Pulmonary artery endothelial cell (primary cell): ENCODE measurements around the gene ERVH48-1. TPM values are rescaled to one million over a fixed set of nuclear protein-coding genes. Genes with fewer than 3 reads are reported as not detected.
A peak's percentile ranks its signal among the peaks of the same experiment; 100 is the strongest.
"Not testable (repeated sequence)": the region's sequence is repeated elsewhere in the genome, so short reads cannot be mapped to it uniquely, and the experiment has no call there.

Source experiments
- DNase-seq: peaks from one replicate; pipeline ENCODE4 v3.0.0-alpha.2; 2011; ENCODE audit warnings: low read depth, low spot score
- total RNA-seq: library from RNA; depleted of rRNA; stranded (reverse); fragments of >200 nt; gene quantifications from 2 replicates; pipeline ENCODE4 v1.2.3, GENCODE V29; 2014

The ERVH48-1 gene
- total RNA-seq, 1 donor from 2014 or later: not detected

DNA sequence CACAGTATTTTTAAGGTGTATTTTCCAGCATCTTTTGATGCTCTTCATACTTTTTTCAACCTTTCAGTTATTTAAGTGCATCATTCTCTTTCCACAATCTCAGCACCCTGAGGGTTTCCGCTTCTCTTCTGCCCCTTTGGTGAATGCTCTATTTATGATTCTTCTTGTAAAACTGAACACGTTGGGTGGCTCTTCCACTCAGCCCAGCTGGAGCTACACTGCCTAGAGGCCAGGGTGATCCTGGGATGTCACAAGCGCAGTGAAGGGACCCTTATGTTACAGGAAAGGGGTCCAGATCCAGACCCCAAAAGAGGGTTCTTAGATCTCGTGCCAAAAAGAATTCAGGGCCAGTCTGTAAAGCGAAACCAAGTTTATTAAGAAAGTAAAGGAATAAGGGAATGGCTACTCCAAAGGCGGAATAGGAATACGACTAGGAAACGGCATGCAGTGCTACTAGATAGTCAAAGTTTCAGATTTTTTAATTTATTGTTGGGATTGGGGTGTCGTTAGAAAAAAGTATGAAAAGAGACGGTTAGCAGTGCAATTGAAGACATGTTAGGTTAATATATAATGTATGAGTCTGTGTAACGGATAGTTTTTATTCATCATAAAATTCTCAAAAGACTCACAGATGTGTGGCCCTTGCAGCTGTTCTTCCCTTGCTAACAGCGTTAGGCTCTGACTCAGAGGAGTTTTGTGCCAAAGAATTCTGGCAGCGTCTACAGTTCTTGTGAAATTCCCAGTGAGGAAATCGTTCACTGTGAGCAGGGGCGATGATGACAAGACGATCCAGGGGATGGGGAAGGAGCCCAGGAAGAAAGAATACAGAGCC lies 14.4 kb upstream of the ERVH48-1 start:
- DNase-seq: peak; percentile 69

DNA sequence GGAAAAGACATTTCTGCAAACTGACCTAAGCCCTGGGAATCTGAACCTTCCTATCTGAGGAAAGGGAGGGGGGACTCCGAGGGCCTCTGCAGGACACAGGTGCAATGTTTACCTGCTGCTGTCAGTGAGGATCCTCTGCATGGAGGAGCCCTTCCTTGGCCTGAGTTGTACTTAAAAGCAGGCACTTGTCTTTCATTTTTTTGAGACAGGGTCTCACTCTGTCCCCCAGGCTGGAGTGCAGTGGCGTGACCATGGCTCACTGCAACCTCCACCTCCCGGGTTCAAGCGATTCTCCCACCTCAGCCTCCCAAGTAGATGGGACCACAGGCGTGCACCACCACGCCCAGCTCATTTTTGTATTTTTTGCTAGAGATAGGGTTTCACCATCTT lies 13.2 kb upstream of the ERVH48-1 start:
- not testable (repeated sequence) for DNase-seq

DNA sequence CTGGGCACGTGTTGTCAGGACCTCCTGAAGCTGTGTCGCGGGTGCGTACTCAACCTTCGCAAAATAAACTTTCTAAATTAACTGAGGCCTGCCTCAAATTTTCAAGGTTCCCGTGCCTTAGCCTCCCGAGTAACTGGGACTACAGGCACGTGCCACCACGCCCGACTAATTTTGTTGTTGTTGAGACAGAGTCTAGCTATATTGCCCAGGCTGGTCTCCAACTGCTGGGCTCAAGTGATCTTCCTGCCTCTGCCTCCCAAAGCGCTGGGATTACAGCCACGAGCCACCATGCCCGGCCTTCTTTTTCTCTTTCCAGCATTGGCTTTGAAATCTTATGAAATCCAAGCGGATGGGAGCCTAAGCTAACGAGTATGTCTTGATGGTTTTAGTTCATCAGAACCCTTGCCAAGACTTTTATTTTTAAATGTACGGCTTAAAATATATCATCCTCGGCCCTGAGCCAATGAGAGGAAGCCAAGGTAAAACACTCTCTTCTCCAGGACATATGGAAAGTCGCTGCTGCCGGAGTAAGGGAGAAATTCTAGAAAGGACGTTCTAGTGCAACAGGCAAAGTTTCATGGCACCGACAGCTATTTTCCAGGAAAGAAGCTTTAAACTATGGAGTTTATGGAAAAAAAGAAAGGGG lies 12.7 kb upstream of the ERVH48-1 start:
- DNase-seq: no peak

DNA sequence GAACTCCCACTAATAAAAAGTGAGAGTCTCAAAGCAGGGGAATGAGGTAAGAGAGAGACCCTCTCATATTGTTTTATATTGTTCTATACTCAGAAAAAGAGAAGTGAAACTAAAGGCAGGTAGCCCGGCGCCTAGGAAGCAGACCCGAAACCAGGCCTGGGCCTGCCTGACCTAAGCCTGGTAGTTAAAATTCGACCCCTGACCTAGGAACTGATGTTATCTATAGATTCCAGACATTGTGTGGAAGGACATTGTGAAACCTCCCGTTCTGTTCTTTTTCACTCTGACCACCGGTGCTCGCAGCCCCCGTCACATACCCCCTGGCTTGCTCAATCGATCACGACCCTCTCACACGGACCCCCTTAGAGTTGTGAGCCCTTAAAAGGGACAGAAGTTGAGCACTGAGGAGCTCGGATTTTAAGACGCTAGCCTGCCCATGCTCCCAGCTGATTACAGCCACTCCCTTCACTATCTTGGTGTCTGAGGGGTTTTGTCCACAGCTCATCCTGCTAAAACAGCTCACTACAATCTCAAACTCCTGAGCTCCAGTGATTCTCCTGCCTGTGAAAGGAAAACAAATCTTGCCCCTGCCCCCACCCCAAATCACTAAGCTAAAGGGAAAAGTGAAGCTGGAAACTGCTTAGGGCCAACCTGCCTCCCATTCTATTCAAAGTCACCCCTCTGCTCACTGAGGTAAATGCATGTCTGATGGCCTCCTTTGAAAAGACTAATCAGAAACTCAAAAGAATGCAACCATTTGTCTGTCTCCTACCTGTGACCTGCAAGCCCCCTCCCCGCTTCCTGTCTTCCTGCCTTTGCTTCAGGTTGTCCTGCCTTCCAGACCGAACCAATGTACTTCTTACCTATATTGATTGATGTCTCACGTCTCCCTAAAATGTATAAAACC lies 11.9 kb upstream of the ERVH48-1 start:
- not testable (repeated sequence) for DNase-seq

GRCh38 chr21:42936360-42936759 lies 10.9 kb upstream of the ERVH48-1 start:
- not testable (repeated sequence) for DNase-seq

GRCh38 chr21:42933973-42934372 lies 8.5 kb upstream of the ERVH48-1 start:
- DNase-seq: not testable (repeated sequence)

DNA sequence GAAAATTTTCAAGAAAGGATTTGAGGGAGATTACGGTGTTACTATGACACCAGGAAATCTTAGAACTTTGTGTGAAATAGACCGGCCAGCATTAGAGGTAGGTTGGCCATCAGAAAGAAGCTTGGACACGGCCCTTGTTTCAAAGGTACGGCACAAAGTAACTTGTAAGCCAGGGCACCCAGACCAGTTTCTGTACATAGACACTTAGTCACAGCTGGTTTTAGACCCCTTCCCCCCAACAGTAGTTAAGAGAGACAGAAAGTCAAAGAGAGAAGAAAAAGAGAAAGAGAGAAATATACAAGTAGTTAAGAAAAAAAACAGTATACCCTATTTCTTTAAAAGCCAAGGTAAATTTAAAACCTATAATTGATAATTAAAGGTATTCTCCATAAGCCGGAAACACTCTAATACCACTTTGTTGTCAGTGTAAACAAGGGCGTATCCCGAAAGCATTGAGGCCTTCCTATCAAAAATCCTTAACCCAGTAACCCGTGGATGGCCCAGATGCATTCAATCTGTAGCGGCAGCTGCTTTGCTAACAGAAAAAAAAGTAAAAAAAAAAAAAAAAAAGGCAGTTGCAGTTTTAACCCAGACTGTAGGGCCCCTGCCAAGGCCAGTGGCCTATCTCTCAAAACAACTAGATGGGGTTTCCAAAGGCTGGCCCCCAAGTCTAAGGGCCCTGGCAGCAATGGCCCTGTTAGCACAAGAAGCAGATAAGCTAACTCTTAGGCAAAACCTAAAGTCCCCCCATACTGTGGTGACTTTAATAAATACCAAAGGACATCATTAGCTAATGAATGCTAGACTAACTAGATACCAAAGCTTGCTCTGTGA lies 7.9 kb upstream of the ERVH48-1 start:
- DNase-seq: not testable (repeated sequence)

DNA sequence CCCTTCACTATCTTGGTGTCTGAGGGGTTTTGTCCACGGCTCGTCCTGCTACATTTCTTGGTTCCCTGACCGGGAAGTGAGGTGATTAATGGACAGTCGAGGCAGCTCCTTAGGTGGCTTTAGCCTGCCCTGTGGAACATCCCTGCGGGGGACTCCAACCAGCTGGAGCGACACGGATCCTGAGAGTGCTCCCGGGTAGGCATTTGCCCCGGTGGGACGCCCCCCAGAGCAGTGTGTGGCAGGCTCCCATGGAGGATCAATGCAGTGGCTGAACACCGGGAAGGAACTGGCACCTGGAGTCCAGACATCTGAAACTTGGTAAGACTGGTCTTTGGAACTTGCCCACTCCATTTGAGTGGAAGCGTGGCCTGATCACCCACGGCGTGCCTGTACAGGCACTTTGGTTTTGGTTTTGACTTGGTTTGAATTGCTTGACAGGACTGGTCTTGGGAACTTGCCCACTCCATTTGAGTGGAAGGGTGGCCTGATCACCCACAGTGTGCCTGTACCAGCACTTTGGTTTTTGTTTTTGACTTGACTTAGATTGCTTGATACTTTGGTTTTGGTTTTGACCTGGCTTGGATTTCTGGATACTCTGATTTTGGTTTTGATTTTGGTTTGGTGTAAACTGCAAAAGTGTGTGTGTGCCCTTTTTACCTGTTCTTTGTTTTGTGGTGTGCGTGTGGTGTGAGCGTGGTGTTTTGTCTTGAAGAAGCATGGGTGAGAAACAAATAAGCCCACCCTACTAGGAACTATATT lies 7.1 kb upstream of the ERVH48-1 start:
- DNase-seq: not testable (repeated sequence)

DNA sequence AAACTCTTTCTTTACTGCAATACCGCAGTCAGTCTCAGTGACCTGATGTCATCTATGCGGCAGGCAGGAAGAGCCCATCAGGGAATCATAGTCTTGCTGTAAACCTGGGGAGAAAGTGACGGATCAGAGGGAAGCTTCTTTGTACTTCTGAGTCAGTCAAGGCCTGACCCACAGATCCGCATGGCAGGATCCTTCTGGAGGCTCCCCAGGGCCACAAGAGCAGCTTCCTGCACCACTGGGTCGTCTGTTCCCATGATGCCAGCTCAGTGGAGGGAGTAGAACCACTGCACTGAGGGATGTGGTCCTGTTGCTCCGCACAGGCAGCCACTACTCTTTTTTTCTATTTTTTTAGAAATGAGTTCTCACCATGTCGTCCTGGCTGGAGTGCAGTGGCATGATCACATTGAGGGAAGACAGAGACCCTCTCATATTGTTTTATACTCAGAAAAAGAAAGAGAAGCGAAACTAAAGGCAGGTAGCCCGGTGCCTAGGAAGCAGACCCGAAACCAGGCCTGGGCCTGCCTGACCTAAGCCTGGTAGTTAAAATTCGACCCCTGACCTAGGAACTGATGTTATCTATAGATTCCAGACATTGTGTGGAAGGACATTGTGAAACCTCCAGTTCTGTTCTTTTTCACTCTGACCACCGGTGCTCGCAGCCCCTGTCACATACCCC lies 6.3 kb upstream of the ERVH48-1 start:
- DNase-seq: no peak

- no peak for DNase-seq
Measured at GRCh38 chr21:42929969-42930368, 4.5 kb upstream of the ERVH48-1 start.

GRCh38 chr21:42927474-42928200 lies 2.2 kb upstream of the ERVH48-1 start:
- not testable (repeated sequence) for DNase-seq

GRCh38 chr21:42924433-42924751 lies 1.0 kb downstream of the ERVH48-1 start:
- no peak for DNase-seq

DNA sequence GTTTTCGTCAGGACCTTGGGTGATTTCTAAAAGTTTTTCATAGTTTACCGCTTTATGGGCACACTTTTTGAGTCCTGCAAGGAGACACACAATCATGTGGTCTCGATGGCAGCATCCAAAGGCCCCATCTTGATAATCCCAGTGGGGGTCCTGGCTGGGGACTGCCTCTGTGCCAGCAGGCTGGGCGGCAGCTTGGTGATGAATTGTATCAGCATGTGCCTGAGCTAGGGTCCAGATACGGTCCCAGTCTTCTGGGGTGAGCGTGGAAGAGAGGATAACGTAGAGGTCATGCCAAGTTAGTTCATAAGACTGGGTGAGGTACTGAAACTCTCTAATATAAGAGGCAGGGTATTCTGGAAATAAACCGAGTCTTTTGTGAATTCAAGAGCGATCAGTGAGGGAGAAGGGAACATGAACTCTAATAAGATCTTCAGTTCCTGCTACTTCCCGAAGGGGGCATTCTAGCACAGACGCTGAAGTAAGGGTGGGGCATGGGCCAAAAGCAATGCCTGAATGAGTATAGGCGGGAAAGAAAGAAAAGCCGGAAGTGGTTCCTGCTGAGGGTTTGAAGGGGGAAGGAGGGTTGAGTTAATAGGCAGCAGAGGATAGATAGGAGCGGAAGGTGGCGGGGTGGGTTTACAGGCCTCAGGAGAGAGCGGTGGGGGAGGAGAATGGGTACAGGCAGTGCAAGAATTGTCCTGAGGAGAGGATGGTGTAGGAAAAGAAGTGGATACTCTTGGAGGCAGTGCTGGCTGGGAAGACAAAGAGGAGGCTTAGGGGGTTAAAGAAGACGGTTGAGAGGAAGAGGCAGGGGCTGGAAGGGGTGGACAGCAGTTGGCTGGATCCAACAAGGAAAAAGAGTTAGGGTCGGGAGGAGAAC lies 1.6 kb downstream of the ERVH48-1 start:
- peak; percentile 36 for DNase-seq

DNA sequence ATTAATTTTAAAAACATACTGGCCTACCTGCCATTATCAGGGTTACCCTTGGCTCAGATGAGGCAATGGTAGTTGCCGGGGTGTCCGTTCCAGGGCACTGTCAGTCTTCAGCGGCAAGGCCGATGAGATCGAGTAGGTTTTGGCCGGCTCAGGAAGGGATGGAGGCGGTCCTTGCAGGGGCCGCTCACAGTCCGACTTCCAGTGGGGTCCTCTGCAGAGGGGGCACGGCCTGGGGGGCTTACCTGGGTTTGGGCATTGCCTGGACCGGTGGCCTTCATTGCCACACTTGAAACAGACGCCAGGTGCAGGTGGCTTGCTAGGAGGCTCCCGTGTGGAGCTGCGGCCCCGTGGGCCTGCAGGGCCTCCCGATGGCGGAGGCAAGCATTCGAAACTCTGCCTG lies 2.5 kb downstream of the ERVH48-1 start:
- DNase-seq: no peak

GRCh38 chr21:42921927-42922326 lies 3.5 kb downstream of the ERVH48-1 start:
- no peak for DNase-seq

GRCh38 chr21:42918291-42918690 lies 7.1 kb downstream of the ERVH48-1 start:
- DNase-seq: no peak

GRCh38 chr21:42913476-42913875 lies 12.0 kb downstream of the ERVH48-1 start:
- DNase-seq: no peak

DNA sequence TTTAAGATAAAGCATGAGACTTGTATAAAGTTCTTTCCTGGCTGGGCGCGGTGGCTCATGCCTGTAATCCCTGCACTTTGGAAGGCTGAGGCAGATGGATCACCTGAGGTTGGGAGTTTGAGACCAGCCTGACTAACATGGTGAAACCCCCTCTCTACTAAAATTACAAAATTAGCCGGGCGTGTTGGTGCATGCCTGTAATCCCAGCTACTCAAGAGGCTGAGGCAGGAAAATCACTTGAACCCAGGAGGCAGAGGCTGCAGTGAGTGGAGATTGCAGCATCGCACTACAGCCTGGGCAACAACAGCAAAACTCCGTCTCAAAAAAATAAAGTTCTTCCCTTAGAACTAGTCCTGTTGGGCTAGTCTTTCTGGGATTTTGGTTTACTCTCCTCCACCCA lies 13.5 kb downstream of the ERVH48-1 start:
- not testable (repeated sequence) for DNase-seq
